Mucosa of rectum (tissue), 2 donors: Measurements from ENCODE around the gene HSPA1L.

Experiments
- H3K27ac ChIP-seq, 2 donors: one replicate each; pipeline ENCODE4 v1.7.0; 2013; ENCODE audit warnings: inconsistent platforms in 2 of 2, low read depth in 2 of 2, low read length in 2 of 2
- H3K27me3 ChIP-seq, 2 donors: one replicate each; pipeline ENCODE4 v1.7.0; 2013; ENCODE audit warnings: low read length in 2 of 2; ENCODE audit not compliant: control insufficient read depth in 2 of 2, insufficient read depth in 2 of 2
- H3K36me3 ChIP-seq, 2 donors: one replicate each; pipeline ENCODE4 v1.7.0; 2013; ENCODE audit warnings: low read length in 2 of 2; ENCODE audit not compliant: control insufficient read depth in 2 of 2, insufficient read depth in 2 of 2
- H3K4me1 ChIP-seq, 2 donors: one replicate each; pipeline ENCODE4 v1.7.0; 2013; ENCODE audit warnings: low read length in 2 of 2, mild to moderate bottlenecking in 1 of 2; ENCODE audit not compliant: control insufficient read depth in 2 of 2, insufficient read depth in 2 of 2
- H3K4me3 ChIP-seq, 2 donors: one replicate each; pipeline ENCODE4 v1.7.0; 2013; ENCODE audit warnings: low read length in 2 of 2
- H3K9ac ChIP-seq, 2 donors: one replicate each; pipeline ENCODE4 v1.7.0; 2013; ENCODE audit warnings: low read length in 2 of 2, low read depth in 1 of 2, mild to moderate bottlenecking in 1 of 2
- H3K9me3 ChIP-seq, 2 donors: one replicate each; pipeline ENCODE4 v1.7.0; 2013; ENCODE audit warnings: low read length in 2 of 2; ENCODE audit not compliant: control insufficient read depth in 2 of 2
- donor health status: healthy.
- donor health status: Normal muscosa, but diverticular disease.

Gene HSPA1L

GRCh38 chr6:31782126-31782855 lies 32.8 kb downstream of the HSPA1L start:
- no peak overlapping the region for H3K9ac ChIP-seq
- peaks cover 3 to 4% of the 10 kb centered on the region in 2 donors for H3K4me1 ChIP-seq
- no peak overlapping the region for H3K27ac ChIP-seq
- H3K27me3 ChIP-seq: no peaks in the 10 kb centered on the region
- H3K9me3 ChIP-seq: no peaks in the 10 kb centered on the region
- H3K36me3 ChIP-seq: peaks cover 28 to 53% of the 10 kb centered on the region in 2 donors
- no peak overlapping the region for H3K4me3 ChIP-seq

DNA sequence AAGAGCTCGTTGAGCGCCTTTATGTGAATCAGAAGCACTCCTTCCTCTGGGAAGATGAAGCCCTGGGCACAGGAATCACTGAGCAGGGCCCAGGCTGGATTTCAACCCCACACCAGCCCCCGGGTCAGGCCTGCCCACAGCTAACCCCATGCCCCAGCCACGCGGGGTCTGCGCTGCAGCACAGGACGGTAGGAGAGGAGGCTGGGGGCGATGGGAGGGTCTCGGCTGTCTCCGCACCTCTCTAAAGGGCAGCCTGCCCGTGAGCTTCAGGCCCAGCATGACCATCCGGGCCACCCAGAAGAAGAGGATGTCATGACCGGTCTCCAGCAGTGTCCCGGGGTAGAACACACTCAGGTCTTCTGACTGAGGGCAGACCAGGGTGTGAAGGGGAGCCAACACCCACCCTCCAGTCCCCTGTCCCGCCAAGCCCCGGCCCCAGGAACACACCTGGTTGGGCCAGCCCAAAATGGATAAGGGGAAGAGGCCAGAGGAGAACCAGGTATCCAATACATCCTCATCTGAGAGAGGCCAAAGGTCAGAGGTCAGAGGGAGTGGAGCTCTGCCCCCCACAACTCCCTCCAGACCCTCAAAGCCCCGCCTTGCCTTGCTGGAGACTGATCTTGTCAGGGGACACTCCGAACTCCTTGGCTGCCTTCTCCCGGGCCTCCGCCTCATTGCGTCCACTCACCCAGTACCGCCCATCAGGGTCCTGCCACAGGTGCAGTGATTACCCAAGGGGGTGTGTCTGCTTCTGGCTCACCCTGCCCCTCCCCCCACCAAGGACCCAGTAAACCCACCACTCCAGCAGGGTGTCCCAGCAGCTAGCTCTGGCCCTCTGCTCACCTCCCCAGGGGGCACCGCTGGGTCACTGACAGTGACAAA lies 33.6 kb downstream of the HSPA1L start:
- Histone ChIP-seq H3K9me3 (no peaks in the 10 kb centered on the region), H3K4me3 (no peak overlapping the region), H3K36me3 (peaks cover 28 to 53% of the 10 kb centered on the region in 2 donors), H3K27me3 (no peaks in the 10 kb centered on the region), H3K27ac (no peak overlapping the region), H3K4me1 (peaks cover 11% of the 10 kb centered on the region in 2 donors), H3K9ac (no peak overlapping the region)

DNA sequence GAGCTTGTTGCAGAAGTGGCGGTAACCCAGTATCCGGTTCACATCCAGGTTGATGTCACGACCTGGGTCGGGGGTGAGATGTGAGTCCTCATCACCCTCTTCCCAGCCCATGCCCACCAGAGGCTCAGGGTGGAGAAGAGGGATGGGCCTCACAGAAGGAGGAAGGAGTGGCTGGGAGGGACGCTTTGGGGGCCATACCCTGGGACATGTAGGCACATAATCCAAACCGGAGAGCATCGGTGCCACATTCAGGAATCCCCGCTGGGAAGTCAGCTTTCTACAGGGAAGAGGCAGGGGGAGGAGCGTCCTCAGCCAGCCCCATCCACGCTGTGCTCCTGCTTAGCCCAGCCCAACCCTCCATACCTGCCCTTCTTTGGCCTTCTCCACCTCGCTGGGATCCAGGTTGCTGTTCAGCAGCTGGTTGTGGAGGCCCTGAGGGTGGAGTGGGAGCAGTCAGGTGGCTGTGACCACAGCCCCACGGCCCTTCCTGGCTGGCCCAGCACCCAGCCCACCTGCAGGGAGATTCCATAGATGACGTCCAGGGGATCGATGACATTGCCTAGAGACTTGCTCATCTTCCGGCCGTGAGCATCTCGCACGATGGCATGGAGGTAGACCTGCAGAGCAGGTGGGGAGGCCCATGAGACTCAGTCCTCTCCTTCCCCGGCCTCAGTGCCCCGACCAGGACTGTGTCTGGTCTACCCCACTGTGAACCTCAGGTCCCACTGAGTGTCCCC lies 34.4 kb downstream of the HSPA1L start:
- Histone ChIP-seq H3K4me1 (peaks cover 19% of the 10 kb centered on the region in 2 donors), H3K9me3 (no peaks in the 10 kb centered on the region), H3K27ac (no peak overlapping the region), H3K36me3 (peaks cover 28 to 53% of the 10 kb centered on the region in 2 donors), H3K4me3 (no peak overlapping the region), H3K27me3 (no peaks in the 10 kb centered on the region), H3K9ac (no peak overlapping the region)

DNA sequence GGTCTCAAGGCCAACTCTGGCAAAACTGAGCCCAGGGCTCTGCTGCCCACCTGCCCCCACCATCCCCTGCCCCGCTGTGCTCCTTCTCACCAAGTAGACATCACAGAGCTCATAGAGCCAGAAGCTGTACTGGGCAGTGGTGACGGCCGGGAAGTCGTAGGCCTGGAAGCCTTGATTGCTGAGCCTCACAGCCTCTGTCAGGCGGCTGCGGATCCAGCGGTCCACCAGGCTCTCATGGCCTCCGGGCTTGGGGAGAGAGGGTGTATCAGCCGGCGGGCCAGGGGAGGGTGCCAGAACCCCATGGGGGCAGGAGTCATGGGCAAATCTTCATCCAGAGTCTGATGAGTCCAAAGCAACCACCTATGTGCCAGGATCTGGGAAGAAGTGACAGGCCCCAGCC lies 35.2 kb downstream of the HSPA1L start:
- Histone ChIP-seq H3K9me3 (no peaks in the 10 kb centered on the region), H3K9ac (no peak overlapping the region), H3K4me1 (peaks cover 25 to 26% of the 10 kb centered on the region in 2 donors), H3K4me3 (no peak overlapping the region), H3K36me3 (peaks cover 24 to 45% of the 10 kb centered on the region in 2 donors), H3K27ac (no peak overlapping the region), H3K27me3 (no peaks in the 10 kb centered on the region)

DNA sequence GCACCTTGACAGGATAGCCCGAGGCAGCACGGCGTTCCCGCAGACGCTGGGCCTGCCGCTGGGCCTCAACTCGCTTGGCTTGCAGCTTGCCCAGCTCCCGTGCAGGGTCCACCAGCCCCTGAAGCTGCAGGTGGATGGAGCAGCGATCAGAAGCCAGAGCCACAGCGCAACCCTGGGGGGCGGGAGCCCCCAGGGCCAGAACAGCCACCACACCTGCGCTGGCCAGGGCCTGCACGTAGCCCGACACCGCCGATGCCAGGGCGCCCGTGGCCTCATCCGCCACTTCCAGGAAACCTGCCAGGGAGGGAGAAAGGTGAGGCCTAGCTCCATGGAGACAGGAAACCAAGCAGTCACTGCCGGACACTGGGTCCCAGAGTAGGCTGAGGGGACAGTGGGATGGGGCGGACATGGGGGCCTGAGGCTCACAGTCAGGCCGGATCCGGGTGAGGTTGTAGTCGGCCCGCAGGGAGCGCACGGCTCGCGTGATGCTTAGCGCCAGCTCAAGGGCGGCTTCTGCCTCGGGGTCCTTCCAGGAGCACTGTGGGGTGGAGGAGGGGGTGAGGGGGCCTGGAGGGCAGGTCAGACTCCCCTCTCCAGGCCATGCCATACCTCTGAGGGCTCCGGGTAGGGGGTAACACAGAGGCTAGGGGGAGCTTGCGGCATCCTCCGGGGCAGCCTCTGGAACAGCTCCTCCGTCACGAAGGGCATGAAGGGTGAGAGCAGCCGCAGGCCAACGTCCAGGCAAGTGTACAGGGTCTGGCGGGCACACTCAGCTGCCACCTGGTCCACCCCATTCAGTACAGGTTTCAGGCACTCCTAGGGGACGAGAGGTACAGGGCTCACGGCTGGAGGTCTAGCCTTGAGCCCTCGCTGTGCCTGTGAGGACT lies 35.8 kb downstream of the HSPA1L start:
- Histone ChIP-seq H3K27ac (no peak overlapping the region), H3K4me1 (peaks cover 27% of the 10 kb centered on the region in 2 donors), H3K9me3 (no peaks in the 10 kb centered on the region), H3K27me3 (no peaks in the 10 kb centered on the region), H3K36me3 (peaks cover 21 to 40% of the 10 kb centered on the region in 2 donors), H3K9ac (no peak overlapping the region), H3K4me3 (no peak overlapping the region)

GRCh38 chr6:31778193-31778592 lies 36.9 kb downstream of the HSPA1L start:
- Histone ChIP-seq H3K9ac (no peak overlapping the region), H3K4me1 (peaks cover 27% of the 10 kb centered on the region in 2 donors), H3K36me3 (peaks cover 17 to 35% of the 10 kb centered on the region in 2 donors), H3K4me3 (no peak overlapping the region), H3K27ac (no peak overlapping the region), H3K27me3 (no peaks in the 10 kb centered on the region), H3K9me3 (no peaks in the 10 kb centered on the region)

DNA sequence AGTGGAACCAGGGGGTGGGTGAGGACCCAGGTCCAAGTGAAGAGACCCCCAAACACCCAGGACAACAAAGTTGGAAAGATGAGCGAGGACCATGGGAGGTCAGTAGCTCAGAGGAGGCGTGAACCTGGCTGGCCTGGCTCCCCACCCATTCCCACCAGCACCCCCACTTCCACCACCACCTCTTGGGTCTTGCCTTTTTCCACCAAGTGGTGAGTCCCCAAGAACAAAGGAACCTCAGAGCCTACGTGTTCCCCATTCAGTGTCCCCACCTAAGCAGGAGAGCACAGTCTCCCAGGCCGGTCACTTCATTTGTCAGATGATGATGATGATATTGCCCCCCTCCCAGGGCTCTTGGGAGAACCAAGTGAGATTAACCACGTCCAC lies 37.4 kb downstream of the HSPA1L start:
- H3K27me3 ChIP-seq: no peaks in the 10 kb centered on the region
- peak overlapping the region; percentile 74 to 81 for H3K27ac ChIP-seq
- peak overlapping the region in 1 of 2 donors; percentile 56 for H3K9ac ChIP-seq
- H3K9me3 ChIP-seq: no peaks in the 10 kb centered on the region
- no peak overlapping the region for H3K4me3 ChIP-seq
- peaks cover 17 to 30% of the 10 kb centered on the region in 2 donors for H3K36me3 ChIP-seq
- H3K4me1 ChIP-seq: peaks cover 27 to 32% of the 10 kb centered on the region in 2 donors

DNA sequence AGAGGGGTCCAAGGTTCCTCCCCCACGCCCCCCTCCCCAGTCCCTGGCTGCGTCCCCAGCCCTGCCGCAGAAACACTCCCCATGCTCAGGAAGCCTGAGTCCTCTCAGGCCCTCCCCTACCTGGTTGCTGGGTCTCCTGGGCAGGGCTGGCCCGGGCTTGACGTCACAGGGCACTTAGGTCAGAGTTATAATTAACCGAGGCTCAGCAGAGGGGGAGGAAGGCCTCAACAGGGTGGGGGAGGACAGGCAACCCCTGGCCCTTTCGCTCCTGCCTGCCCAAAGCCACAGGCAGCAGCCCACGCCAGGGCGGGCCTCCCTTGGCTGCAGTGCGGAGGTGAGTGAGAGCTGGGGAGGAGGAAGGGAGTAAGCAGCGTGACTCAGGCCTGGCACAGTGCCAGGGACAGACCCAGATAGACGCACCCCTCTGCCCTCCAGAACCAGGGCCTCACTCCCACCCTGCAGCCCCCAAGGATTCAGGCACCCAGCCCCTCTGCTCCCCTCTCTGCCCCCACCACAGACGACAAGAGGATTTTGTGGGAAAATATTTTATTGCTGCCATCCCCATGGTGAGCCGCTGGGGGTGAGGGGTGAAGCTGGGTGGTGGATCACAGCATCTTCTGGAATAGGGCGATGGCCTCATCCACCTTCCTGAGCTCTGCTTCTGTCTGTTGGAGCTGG lies 38.0 kb downstream of the HSPA1L start, which contains the start of gene VWA7:
Gene VWA7, minus strand, starts transcription at position 340 of the 678 bp plus-strand sequence. CDS start 549 bp downstream, outside the sequence.
- H3K4me1 ChIP-seq: peaks cover 27 to 32% of the 10 kb centered on the region in 2 donors
- peak within 1 kb of the TSS; percentile 52 to 54 for H3K4me3 ChIP-seq
- no peaks in the 10 kb centered on the region for H3K27me3 ChIP-seq
- H3K36me3 ChIP-seq: peaks cover 15 to 25% of the 10 kb centered on the region in 2 donors
- peak within 1 kb of the TSS; percentile 56 to 77 for H3K9ac ChIP-seq
- H3K9me3 ChIP-seq: no peaks in the 10 kb centered on the region
- peak within 1 kb of the TSS; percentile 74 to 81 for H3K27ac ChIP-seq
